Stimulated activated CD8-positive, alpha-beta memory T cell treated with anti-CD3 and anti-CD28 coated beads, Interleukin-12 subunit alpha, Interleukin-12 subunit beta, amount 100 ng/mL, for 1 hour (primary cell): ENCODE results near the gene CIITA.

Source experiments
- DNase-seq: peaks from one replicate; pipeline ENCODE4 v3.0.0-alpha.2; 2020; ENCODE audit warnings: low read depth

CIITA gene

GRCh38 chr16:10849736-10850477 is 27.1 kb upstream of the CIITA start:
- no peak for DNase-seq

GRCh38 chr16:10850478-10850850 is 26.5 kb upstream of the CIITA start:
- DNase-seq = no peak

GRCh38 chr16:10851512-10851911 is 25.5 kb upstream of the CIITA start:
- DNase-seq = no peak

GRCh38 chr16:10852286-10852685 is 24.7 kb upstream of the CIITA start:
- no peak for DNase-seq

- DNase-seq = no peak
Observed at GRCh38 chr16:10852948-10853347, 24.1 kb upstream of the CIITA start.

- no peak for DNase-seq
Observed at GRCh38 chr16:10856042-10856441, 21.0 kb upstream of the CIITA start.

GRCh38 chr16:10858203-10858602 is 18.8 kb upstream of the CIITA start:
- no peak for DNase-seq

GRCh38 chr16:10859020-10859419 is 18.0 kb upstream of the CIITA start:
- no peak for DNase-seq

GRCh38 chr16:10859658-10860057 is 17.3 kb upstream of the CIITA start:
- no peak for DNase-seq

GRCh38 chr16:10862438-10862837 is 14.6 kb upstream of the CIITA start:
- DNase-seq = no peak

- no peak for DNase-seq
Observed at GRCh38 chr16:10865991-10866966, 10.7 kb upstream of the CIITA start.

GRCh38 chr16:10867199-10867598 is 9.8 kb upstream of the CIITA start:
- DNase-seq = no peak

- DNase-seq = no peak
Observed at GRCh38 chr16:10868104-10868595, 8.9 kb upstream of the CIITA start.

GRCh38 chr16:10868596-10869469 is 8.2 kb upstream of the CIITA start:
- no peak for DNase-seq

- DNase-seq = no peak
Observed at GRCh38 chr16:10870137-10870776, 6.7 kb upstream of the CIITA start.

GRCh38 chr16:10870808-10871156 is 6.2 kb upstream of the CIITA start:
- DNase-seq = no peak

GRCh38 chr16:10871157-10871991 is 5.6 kb upstream of the CIITA start:
- peak; percentile 20 for DNase-seq

- DNase-seq = no peak
Observed at GRCh38 chr16:10876315-10876714, 687 bp upstream of the CIITA start.

- DNase-seq = no peak
Observed at GRCh38 chr16:10877472-10877946, 507 bp downstream of the CIITA start.

- DNase-seq = no peak
Observed at GRCh38 chr16:10878328-10878643, 1.3 kb downstream of the CIITA start.
